DMS53 treated with DMSO at 0.1 percent for 48 hours (cell line): ENCODE measurements around the gene CD300LF.

Source experiments
- DNase-seq: peaks from one replicate; lab custom pipeline; 2025; ENCODE audit not compliant: unreplicated experiment; lab: John Stamatoyannopoulos, UW

The CD300LF gene

GRCh38 chr17:74730491-74731346 lies 18.0 kb upstream of the CD300LF start:
- DNase-seq = no peak

GRCh38 chr17:74729866-74730265 lies 17.1 kb upstream of the CD300LF start:
- DNase-seq = no peak

GRCh38 chr17:74729368-74729767 lies 16.6 kb upstream of the CD300LF start:
- DNase-seq = no peak

- DNase-seq = no peak
These were observed 16.0 kb upstream of the CD300LF start for GRCh38 chr17:74728702-74729075.

GRCh38 chr17:74728033-74728701 lies 15.4 kb upstream of the CD300LF start:
- no peak for DNase-seq

- DNase-seq = no peak
These were observed 12.4 kb upstream of the CD300LF start for GRCh38 chr17:74725111-74725510.

GRCh38 chr17:74723891-74724290 lies 11.2 kb upstream of the CD300LF start:
- no peak for DNase-seq

GRCh38 chr17:74722782-74723181 lies 10.1 kb upstream of the CD300LF start:
- no peak for DNase-seq

GRCh38 chr17:74720506-74720905 lies 7.8 kb upstream of the CD300LF start:
- DNase-seq = no peak

- no peak for DNase-seq
These were observed 2.4 kb upstream of the CD300LF start for GRCh38 chr17:74715144-74715543.

- DNase-seq = no peak
These were observed 540 bp upstream of the CD300LF start for GRCh38 chr17:74713171-74713755.

- DNase-seq = no peak
These were observed 422 bp downstream of the CD300LF start for GRCh38 chr17:74712301-74712700.

GRCh38 chr17:74711058-74711824 lies 1.5 kb downstream of the CD300LF start:
- DNase-seq = no peak

- DNase-seq = no peak
These were observed 8.2 kb downstream of the CD300LF start for GRCh38 chr17:74704544-74704943.

GRCh38 chr17:74703311-74703710 lies 9.4 kb downstream of the CD300LF start:
- no peak for DNase-seq

- DNase-seq = no peak
These were observed 10.4 kb downstream of the CD300LF start for GRCh38 chr17:74702116-74702871.

- no peak for DNase-seq
These were observed 13.5 kb downstream of the CD300LF start for GRCh38 chr17:74699236-74699635.

- no peak for DNase-seq
These were observed 14.7 kb downstream of the CD300LF start for GRCh38 chr17:74698069-74698468.

- DNase-seq = no peak
These were observed 15.2 kb downstream of the CD300LF start for GRCh38 chr17:74697515-74697914.

GRCh38 chr17:74695629-74696028 lies 17.1 kb downstream of the CD300LF start:
- no peak for DNase-seq

- no peak for DNase-seq
These were observed 18.6 kb downstream of the CD300LF start for GRCh38 chr17:74694081-74694480.
